Fibroblast of skin of scalp (primary cell): ENCODE results near the gene RERE.
"Not testable (repeated sequence)": the region's sequence is repeated elsewhere in the genome, so short reads cannot be mapped to it uniquely, and the experiment has no call there.

ENCODE experiments used
- DNase-seq: peaks from one replicate; pipeline ENCODE4 v3.0.0-alpha.2; 2013

RERE gene

GRCh38 chr1:8841395-8841794 is 24.0 kb upstream of the RERE start:
- DNase-seq, result no peak

DNA sequence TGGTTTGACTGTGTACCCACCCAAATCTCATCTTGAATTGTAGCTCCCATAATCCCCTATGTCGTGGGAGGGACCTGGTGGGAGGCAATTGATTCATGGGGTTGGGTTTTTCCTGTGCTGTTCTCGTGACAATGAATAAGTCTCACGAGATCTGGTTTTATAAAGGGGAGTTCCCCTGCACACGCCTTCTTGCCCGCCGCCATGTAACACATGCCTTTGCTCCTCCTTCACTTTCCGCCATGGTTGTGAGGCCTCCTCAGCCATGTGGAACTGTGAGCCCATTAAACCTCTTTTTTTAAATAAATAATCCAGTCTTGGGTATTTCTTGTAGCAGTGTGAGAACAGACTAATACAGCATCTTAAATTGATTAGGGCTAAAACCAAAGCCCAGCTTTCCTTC is 22.6 kb upstream of the RERE start:
- DNase-seq, result no peak

DNA sequence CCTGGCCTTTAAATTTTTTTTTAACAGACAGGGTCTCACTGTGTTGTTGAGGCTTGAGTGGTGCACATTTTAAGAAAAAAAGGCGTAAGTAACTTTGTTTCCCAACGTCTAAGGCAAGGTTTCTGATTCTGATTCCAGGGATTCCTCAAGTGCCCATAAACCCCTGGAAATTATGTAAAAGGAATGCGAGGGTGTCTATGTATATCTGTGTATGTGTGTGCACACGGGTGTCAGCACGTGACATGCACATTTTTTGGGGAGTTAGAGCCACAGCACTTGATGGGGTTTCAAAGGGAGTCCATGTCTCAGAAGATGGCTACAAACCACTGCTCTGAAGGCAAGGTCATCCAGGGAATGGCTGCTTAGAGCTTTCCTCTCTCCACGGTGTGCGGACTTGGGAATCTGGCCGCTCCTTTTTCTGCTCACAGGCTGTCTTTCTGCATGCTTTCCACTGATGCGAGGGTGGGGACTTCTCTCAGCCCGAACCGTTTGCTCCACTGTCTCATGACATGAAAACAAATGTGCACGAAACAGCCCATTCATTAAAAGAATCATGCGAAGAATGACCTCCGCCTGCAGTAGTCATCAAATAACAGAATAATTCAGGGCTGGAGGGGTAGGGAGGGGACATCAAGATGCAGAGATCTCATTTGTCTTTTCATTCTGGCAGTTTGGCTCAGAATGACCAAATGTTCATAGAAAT is 18.7 kb upstream of the RERE start:
- DNase-seq, result peak; percentile 42

DNA sequence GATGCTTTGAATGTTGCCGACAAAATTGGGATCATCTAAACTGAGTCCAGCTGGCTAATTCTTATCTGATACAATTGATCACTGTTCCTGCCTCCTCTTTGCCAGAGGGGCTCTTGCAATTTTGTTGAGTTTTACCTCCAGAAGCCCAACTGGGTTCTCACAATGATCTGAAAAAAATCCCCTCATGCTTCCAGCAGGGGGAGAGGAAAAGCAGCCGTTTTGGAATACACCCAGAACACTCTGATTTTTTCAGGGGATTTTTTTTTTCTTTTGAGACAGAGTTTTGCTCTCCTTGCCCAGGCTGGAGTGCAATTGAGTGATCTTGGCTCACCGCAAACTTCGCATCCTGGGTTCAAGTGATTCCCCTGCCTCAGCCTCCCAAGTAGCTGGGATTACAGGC is 13.9 kb upstream of the RERE start:
- no peak for DNase-seq

DNA sequence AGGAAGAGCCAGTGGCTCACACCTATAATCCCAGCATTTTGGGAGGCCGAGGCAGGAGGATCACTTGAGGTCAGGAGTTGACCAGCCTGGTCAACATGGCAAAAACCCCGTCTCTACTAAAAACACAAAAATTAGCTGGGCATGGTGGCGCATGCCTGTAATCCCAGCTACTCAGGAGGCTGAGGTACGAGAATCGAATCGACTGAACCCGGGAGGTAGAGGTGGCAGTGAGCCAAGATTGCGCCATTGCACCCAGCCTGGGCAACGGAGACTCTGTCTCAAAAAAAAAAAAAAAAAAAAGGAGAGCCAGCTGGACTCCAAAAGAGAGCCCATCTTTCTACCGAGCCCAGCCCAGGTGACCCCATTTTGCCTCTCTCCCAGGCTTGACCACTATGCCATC is 13.3 kb upstream of the RERE start:
- not testable (repeated sequence) for DNase-seq

DNA sequence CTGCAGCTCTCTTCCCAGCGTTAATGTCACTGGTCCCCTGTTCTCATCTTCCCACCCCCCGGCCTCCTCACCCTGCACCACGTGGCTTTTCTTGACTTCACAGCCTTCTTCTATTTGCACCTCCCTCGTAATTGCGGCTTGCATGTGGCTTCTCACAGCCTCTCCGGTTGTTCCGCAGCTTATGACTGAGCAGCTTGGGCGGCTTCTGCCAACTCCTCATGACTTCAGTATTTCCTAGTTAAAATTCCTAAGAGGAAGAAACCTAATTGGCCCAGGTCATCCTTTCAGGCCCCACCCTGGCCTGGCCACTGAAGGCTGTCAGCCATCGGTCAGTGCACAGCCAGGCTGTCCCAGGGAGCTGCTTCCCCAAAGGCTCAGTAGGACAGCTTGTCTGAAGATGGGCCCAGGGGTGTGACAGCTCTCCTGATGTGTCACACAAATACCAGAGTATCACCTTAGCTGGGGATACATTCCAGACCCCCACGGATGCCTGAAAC is 8.6 kb upstream of the RERE start:
- peak; percentile 76 for DNase-seq

DNA sequence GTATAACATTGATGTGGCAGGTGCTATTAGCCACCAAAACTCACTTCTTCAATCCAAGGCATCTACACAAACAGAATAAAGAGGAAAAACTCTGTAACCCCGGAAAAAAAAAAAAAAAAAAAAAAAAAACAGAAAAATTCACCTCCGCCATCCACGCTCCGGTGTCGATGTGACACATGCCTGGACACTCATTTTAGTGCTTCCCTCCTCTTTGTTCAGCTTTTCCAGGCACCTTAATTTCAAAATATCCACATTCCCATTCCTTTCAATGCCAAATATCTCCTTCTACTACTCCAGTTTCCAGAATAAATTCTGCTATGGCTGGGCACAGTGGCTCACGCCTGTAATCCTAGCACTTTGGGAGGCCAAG is 5.8 kb upstream of the RERE start:
- no peak for DNase-seq

DNA sequence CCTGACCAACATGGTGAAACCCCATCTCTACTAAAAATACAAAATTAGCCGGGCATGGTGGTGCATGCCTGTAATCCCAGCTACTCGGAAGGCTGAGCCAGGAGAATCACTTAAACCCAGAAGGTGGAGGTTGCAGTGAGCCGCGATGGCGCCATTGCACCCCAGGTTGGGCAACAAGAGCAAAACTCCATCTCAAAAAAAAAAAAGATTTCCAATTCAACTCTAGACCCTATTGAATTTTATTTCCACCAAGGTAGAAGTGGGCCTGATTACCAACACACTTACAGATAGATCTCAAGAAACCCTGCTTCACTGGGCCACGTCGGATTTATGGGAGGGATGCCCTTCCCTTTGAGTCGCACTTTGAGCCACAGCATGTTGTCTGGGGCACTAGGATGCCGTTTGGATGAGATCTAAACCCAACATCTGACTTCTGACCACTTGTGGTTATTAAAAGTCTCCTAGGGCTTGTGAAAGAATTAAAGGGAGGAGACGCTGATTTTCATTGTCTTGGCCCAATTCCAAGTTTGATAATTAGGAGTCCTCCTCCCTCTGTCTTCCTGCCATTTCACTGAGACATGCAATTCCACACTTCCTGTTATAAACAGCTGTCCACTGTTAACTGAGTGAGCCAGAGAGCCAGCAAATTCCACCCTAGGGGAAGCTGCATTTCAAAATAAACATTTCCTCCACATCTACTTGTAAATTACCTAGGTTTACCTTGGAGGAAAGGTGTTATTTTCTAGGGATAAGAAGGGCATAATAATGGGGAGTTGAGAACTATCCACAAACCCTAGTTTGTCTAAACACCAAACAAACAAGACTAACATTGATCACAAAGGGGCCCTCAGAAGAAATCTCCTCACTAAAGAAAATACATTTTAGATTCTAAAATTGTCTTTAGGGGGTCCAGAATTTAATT is 5.2 kb upstream of the RERE start:
- DNase-seq, result peak; percentile 94

DNA sequence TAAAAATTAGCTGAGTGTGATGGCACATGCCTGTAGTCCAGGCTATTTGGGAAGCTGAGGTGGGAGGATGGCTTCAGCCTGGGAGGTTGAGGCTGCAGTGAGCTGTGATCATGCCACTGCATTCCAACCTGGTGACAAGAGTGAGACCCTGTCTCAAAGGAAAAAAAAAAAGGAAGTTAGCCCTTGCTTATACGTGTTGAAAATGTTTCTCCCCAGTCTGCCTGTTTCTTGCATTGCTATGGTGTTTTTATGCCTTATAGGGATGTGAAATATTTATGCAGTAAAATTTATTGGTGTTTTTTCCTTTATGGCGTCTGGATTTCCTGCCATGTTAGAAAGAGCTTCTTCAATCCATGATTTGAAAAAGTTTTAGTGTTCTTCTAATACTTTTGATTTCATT is 3.6 kb upstream of the RERE start:
- DNase-seq, result peak; percentile 35

DNA sequence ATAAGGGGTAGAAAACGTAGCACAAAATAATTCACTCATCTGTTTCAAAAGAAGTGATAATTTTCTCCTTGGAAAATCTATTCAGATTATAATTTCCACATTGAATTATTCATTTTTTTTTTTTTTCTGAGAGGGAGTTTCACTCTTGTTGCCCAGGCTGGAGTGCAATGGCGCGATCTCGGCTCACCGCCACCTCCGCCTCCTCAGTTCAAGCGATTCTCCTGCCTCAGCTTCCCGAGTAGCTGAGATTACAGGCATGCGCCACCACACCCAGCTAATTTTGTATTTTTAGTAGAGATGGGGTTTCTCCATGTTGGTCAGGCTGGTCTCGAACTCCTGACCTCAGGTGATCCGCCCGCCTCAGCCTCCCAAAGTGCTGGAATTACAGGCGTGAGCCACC is 1.3 kb upstream of the RERE start:
- DNase-seq, result not testable (repeated sequence)

DNA sequence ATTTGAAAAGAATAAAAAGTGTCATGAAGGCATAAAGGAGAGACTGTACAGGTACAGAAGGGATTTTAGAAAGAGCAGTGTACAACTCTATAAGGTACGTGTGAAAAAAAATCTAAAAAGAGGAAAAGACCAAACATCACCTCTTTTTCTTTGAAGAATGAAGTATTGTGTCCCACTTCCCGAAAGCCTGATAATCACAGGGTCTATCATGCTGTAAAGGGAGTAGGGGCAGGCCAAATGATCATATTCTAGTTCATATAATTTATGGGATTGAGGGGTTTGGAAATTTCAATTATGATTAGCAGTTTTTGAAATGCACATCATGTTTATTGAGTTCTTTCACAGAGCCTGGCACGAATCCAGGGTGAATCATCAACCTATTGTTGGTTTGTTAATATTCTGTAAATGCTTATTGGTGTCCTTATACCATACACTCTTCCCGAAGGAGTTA is 910 bp upstream of the RERE start:
- peak; percentile 78 for DNase-seq

- DNase-seq, result no peak
Observed at GRCh38 chr1:8816831-8817411, 519 bp downstream of the RERE start.

GRCh38 chr1:8816264-8816663 is 1.2 kb downstream of the RERE start:
- DNase-seq, result peak; percentile 35

DNA sequence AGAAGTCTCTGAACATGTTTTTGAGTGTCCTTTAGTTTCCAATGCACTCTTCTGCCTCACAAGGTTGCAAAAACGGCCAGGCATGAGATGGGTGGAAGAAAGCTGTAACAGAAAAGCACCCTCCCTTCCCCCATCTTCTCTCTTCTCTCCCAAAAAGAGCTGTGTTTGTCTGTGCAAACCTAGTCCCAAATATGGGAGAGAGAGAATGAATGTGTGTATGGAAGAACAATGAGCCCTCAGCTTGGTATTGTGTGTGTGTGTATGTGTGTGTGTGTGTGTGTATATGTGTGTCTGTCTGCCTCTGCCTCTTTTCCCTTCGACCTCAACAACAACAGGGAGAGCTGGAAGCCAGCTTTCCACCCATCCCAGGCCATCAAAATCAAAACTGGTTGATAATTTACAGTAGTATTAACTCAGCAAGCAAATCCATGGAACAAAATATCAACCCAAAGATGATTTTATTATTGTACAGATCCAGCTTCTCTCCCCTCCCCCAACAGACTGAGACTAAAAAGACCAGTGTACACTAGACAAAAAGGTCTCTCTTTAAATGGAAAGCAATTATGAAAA is 1.8 kb downstream of the RERE start:
- peak; percentile 39 for DNase-seq

DNA sequence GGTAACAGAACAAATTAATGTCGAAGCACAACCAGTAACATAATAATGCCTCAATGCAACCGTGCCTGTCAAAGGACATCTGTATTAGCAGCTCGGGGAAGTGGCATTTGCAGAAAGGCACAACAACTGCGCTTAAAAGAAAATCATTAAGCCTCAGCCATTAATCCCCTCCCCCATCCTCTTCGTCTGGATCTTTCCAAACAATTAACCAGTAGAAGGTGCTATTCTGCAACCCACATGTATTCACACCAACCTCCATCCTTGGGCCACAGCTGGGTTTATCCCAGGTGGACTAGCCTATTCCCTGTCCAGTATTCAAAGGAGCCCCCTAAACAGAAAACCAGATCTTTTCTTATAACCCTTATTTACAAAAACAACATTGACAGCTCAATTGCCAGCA is 2.6 kb downstream of the RERE start:
- DNase-seq, result no peak

GRCh38 chr1:8813991-8814390 is 3.4 kb downstream of the RERE start:
- no peak for DNase-seq

GRCh38 chr1:8813016-8813763 is 4.2 kb downstream of the RERE start:
- DNase-seq, result no peak

DNA sequence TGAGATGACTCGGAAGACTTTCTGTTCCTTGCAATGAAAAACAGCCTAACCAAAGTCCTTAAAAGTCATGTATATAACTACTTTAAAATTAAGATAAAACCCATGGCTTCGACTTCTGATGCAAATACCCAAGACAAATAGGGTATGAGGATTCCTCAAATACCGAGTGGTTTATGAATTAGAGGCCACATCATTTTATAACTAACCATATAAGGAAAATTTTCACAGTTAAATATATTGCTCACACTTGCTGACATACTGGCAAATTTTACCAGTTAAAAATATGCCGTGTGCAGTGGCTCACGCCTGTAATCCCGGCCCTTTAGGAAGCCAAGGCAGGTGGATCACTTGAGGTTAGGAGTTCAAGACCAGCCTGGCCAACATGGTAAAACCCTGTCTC is 5.4 kb downstream of the RERE start:
- peak; percentile 66 for DNase-seq

GRCh38 chr1:8810987-8811386 is 6.5 kb downstream of the RERE start:
- DNase-seq, result no peak

- DNase-seq, result peak; percentile 48
Observed at GRCh38 chr1:8809342-8809736, 8.1 kb downstream of the RERE start.

GRCh38 chr1:8807004-8807403 is 10.4 kb downstream of the RERE start:
- DNase-seq, result no peak

- no peak for DNase-seq
Observed at GRCh38 chr1:8800416-8800815, 17.0 kb downstream of the RERE start.
